HepG2 (cell line): Measurements from ENCODE around the gene PTPRO. TPM values are rescaled to one million over a fixed set of nuclear protein-coding genes. Genes with fewer than 3 reads are reported as not detected.

Experiments
- ATAC-seq: fragments of 200-7000 bp; cut with Tn5 transposase; 3 replicates; pipeline ENCODE4 v1.9.1; 2020; ENCODE audit warnings: mild to moderate bottlenecking, moderate library complexity
- BruUV-seq: library from RNA; stranded (reverse); fragments of 400-500 nt; replicated peaks from 2 replicates; lab custom pipeline; 2021; lab: Mats Ljungman, UMichigan
- CTCF ChIA-PET: fragments of 300-600 bp; formaldehyde crosslinking; extraction: SDS; loops from one replicate; lab custom pipeline; 2021; ENCODE audit warnings: low total read pairs, inconsistent platforms, low intra/inter-chr PET ratio; lab: Yijun Ruan, JAX
- POLR2A ChIA-PET: fragments of 350-600 bp; sonication (Branson Sonifier 250); formaldehyde crosslinking; loops from one replicate; lab custom pipeline; 2020; ENCODE audit warnings: antibody characterized with exemption, inconsistent platforms; lab: Yijun Ruan, JAX
- DNase-seq: peaks from one replicate; pipeline ENCODE4 v3.0.0-alpha.2; 2015; ENCODE audit warnings: low spot score
- FAIRE-seq: peaks from 3 replicates; lab custom pipeline; 2011; peaks lifted over from hg19 to GRCh38; lab: Jason Lieb, UNC
- H2AFZ ChIP-seq: one replicate; pipeline ENCODE4 v1.6.1; 2011; ENCODE audit warnings: low read length, inconsistent platforms
- H3K27ac ChIP-seq: fragments of 300-600 bp; 3 replicates; pipeline ENCODE4 v1.8.0; 2011; ENCODE audit warnings: mixed run types, mild to moderate bottlenecking, mixed read lengths, low read length, inconsistent platforms; ENCODE audit not compliant: insufficient read depth; ENCODE audit errors: extremely low read length
- H3K27me3 ChIP-seq, 2 experiments: fragments of 200-600 bp in 1 of 2; 2 replicates in 1 of 2; 3 replicates in 1 of 2; pipeline versions ENCODE4 v1.6.0 to v1.8.0; 2011; ENCODE audit warnings: low read length in 2 of 2, mild to moderate bottlenecking in 2 of 2, moderate library complexity in 2 of 2, inconsistent platforms in 1 of 2; ENCODE audit not compliant: insufficient read depth in 2 of 2, control insufficient read depth in 1 of 2
- H3K36me3 ChIP-seq, 2 experiments: fragments of 200-600 bp in 1 of 2; replicated peaks in 1 of 2; 2 replicates in 1 of 2; 3 replicates in 1 of 2; pipeline versions ENCODE4 v1.5.1 to v1.8.0; 2011; ENCODE audit warnings: low read length in 2 of 2, inconsistent platforms in 1 of 2; ENCODE audit not compliant: insufficient read depth in 2 of 2, control insufficient read depth in 1 of 2
- H3K4me1 ChIP-seq: 2 replicates; pipeline ENCODE4 v1.5.1; 2012; ENCODE audit warnings: low read length, inconsistent platforms; ENCODE audit not compliant: insufficient read depth
- H3K4me2 ChIP-seq: 2 replicates; pipeline ENCODE4 v1.6.0; 2011; ENCODE audit warnings: low read depth, low read length, inconsistent platforms
- H3K4me3 ChIP-seq, 3 experiments: fragments of 200-600 bp in 1 of 3; sonication (generic), shearing (Covaris generic) in 1 of 3; replicated peaks in 1 of 3; 2 replicates each; pipeline ENCODE4 v1.5.1; 2011 to 2016; ENCODE audit warnings: low read length in 3 of 3, inconsistent platforms in 2 of 3, low read depth in 2 of 3, mild to moderate bottlenecking in 2 of 3, control low read depth in 1 of 3, mixed read lengths in 1 of 3; ENCODE audit not compliant: insufficient read depth in 1 of 3
- H3K79me2 ChIP-seq: one replicate; pipeline ENCODE4 v1.6.1; 2011; ENCODE audit warnings: low read length, inconsistent platforms; ENCODE audit not compliant: insufficient read depth
- H3K9ac ChIP-seq: 2 replicates; pipeline ENCODE4 v1.6.0; 2011; ENCODE audit warnings: mild to moderate bottlenecking, low read depth, low read length, inconsistent platforms; ENCODE audit not compliant: insufficient read depth
- H3K9me3 ChIP-seq: 2 replicates; pipeline ENCODE4 v1.5.1; 2012; ENCODE audit warnings: mild to moderate bottlenecking, low read length
- H4K20me1 ChIP-seq: 2 replicates; pipeline ENCODE4 v1.6.0; 2011; ENCODE audit warnings: inconsistent platforms, mild to moderate bottlenecking, low read length, moderate library complexity; ENCODE audit not compliant: insufficient read depth
- ARID5B ChIP-seq: IDR thresholded peaks from 2 replicates; pipeline ENCODE4 v1.4.0; 2020; ENCODE audit warnings: mild to moderate bottlenecking, missing genetic modification reagents
- JUN ChIP-seq: sonication (generic); formaldehyde crosslinking; IDR thresholded peaks from 2 replicates; pipeline ENCODE4 v1.4.0; 2020; ENCODE audit warnings: mild to moderate bottlenecking, missing genetic modification reagents
- KAT2B ChIP-seq: fragments of 150-350 bp; IDR thresholded peaks from 2 replicates; pipeline ENCODE4 v1.6.1; 2014; ENCODE audit warnings: low read depth, low read length, borderline replicate concordance
- KDM5A ChIP-seq: fragments of 200-600 bp; sonication (generic); IDR thresholded peaks from 2 replicates; pipeline ENCODE4 v1.7.0; 2018; ENCODE audit warnings: antibody characterized with exemption, mild to moderate bottlenecking, low read length, borderline replicate concordance
- SYNCRIP ChIP-seq: fragments of 200-400 bp; formaldehyde crosslinking; IDR thresholded peaks from 2 replicates; pipeline ENCODE4 v1.6.1; 2018; ENCODE audit warnings: mild to moderate bottlenecking, low read depth, low read length; ENCODE audit not compliant: insufficient read depth
- TBX2 ChIP-seq: sonication (generic); formaldehyde crosslinking; IDR thresholded peaks from 2 replicates; pipeline ENCODE4 v1.5.0; 2020; ENCODE audit warnings: missing genetic modification reagents, mild to moderate bottlenecking, borderline replicate concordance
- XBP1 ChIP-seq: sonication (generic); formaldehyde crosslinking; IDR thresholded peaks from 2 replicates; pipeline ENCODE4 v1.5.0; 2020; ENCODE audit warnings: missing genetic modification reagents
- ZNF513 ChIP-seq: sonication (generic); formaldehyde crosslinking; conservative IDR thresholded peaks from 2 replicates; pipeline ENCODE4 v1.5.0; 2020; ENCODE audit warnings: missing genetic modification reagents
- ZNF563 ChIP-seq: sonication (generic); formaldehyde crosslinking; IDR thresholded peaks from 2 replicates; pipeline ENCODE4 v1.8.0; 2022; ENCODE audit warnings: mild to moderate bottlenecking, moderate library complexity, missing genetic modification reagents
- WGBS: methylation state at CpG from one replicate; pipeline ENCODE4 v1.1.6; 2017; ENCODE audit warnings: low lambda C conversion rate; 5-methylcytosine and 5-hydroxymethylcytosine counted together
- in situ Hi-C: cut with HindIII; loops from 2 replicates; pipeline ENCODE4 v1.10.0; 2017; ENCODE audit warnings: low pct_unique_long_range_greater_than_20kb; ENCODE audit not compliant: extremely low pct_ligation_motif_present
- intact Hi-C: fragments of 100-400 bp; cut with micrococcal nuclease; formaldehyde crosslinking; loops from one replicate; pipeline ENCODE4 v1.10.0; 2022; ENCODE audit not compliant: unreplicated experiment
- polyA plus RNA-seq, 8 experiments: library from polyadenylated mRNA; depleted of rRNA in 3 of 8; stranded (reverse) in 7 of 8; unstranded in 1 of 8; fragments of >200 nt; fragmentation: Illumina TruSeq in 4 of 8; extraction: Trizol in 4 of 8; gene quantifications; 2 replicates each; pipeline versions ENCODE4 v1.2.1 to v1.2.3, GENCODE V29; 2011 to 2016; ENCODE audit warnings: low read depth in 4 of 8, missing spikeins in 1 of 8, mixed read lengths in 1 of 8; ENCODE audit not compliant: insufficient read depth in 1 of 8
- total RNA-seq, 5 experiments: library from RNA; depleted of rRNA; stranded (reverse); fragments of >200 nt; fragmentation: Illumina TruSeq; extraction: Trizol; gene quantifications; 2 replicates each; pipeline ENCODE4 v1.2.3, GENCODE V29; 2016; ENCODE audit warnings: low read depth in 1 of 5
- TF ChIP-seq, protein P1 (sequence below): sonication (generic); formaldehyde crosslinking; IDR thresholded peaks from 2 replicates; pipeline ENCODE4 v1.4.0; 2020; ENCODE audit warnings: low read depth, missing genetic modification reagents

The PTPRO gene
- total and polyA plus RNA-seq, 2 of the 13 experiments (the other 11 are each of a cell fraction or from before 2014, with no cell fraction given): 0.04 TPM; not detected in 1

GRCh38 chr12:15404485-15404884, 82.2 kb downstream of the PTPRO start:
- Histone ChIP-seq H3K9ac (no peak overlapping the region), H3K4me3 (no peak overlapping the region), H3K4me1 (no peaks in the 10 kb centered on the region), H3K27ac (no peak overlapping the region), H3K9me3 (no peaks in the 10 kb centered on the region), H3K4me2 (no peak overlapping the region), H4K20me1 (no peaks in the 10 kb centered on the region), H2AFZ (no peak overlapping the region), H3K27me3 (no peaks in the 10 kb centered on the region), H3K79me2 (no peaks in the 10 kb centered on the region), H3K36me3 (no peaks in the 10 kb centered on the region)
- CTCF ChIA-PET: no interaction called here
- POLR2A ChIA-PET: no interaction called here
- TF ChIP-seq SYNCRIP: no peak
- TF ChIP-seq TBX2 (CRISPR knock-in tag): no peak
- TF ChIP-seq, protein P1, sequence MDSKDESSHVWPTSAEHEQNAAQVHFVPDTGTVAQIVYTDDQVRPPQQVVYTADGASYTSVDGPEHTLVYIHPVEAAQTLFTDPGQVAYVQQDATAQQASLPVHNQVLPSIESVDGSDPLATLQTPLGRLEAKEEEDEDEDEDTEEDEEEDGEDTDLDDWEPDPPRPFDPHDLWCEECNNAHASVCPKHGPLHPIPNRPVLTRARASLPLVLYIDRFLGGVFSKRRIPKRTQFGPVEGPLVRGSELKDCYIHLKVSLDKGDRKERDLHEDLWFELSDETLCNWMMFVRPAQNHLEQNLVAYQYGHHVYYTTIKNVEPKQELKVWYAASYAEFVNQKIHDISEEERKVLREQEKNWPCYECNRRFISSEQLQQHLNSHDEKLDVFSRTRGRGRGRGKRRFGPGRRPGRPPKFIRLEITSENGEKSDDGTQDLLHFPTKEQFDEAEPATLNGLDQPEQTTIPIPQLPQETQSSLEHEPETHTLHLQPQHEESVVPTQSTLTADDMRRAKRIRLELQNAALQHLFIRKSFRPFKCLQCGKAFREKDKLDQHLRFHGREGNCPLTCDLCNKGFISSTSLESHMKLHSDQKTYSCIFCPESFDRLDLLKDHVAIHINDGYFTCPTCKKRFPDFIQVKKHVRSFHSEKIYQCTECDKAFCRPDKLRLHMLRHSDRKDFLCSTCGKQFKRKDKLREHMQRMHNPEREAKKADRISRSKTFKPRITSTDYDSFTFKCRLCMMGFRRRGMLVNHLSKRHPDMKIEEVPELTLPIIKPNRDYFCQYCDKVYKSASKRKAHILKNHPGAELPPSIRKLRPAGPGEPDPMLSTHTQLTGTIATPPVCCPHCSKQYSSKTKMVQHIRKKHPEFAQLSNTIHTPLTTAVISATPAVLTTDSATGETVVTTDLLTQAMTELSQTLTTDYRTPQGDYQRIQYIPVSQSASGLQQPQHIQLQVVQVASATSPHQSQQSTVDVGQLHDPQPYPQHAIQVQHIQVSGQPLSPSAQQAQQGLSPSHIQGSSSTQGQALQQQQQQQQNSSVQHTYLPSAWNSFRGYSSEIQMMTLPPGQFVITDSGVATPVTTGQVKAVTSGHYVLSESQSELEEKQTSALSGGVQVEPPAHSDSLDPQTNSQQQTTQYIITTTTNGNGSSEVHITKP (CRISPR knock-in tag): no peak
- TF ChIP-seq JUN (CRISPR knock-in tag): no peak
- no peak for TF ChIP-seq KAT2B
- TF ChIP-seq ZNF513: no peak
- TF ChIP-seq XBP1: no peak
- no peak for TF ChIP-seq ZNF563 (CRISPR knock-in tag)
- TF ChIP-seq KDM5A: no peak
- TF ChIP-seq ARID5B (CRISPR knock-in tag): no peak
- no peak for ATAC-seq
- intact Hi-C loops: no loop called here
- FAIRE-seq: no peak
- in situ Hi-C loops: no loop called here
- no peak for DNase-seq
- WGBS: 0% methylated on average over 1 of the region's 1 CpG
- no TSS peak for BruUV-seq
